Stimulated activated CD4-positive, alpha-beta T cell treated with anti-CD3 and anti-CD28 coated beads, Interleukin-2, amount 100 ng/mL, for 24 hours (primary cell): ENCODE measurements around the gene ZBTB20.

Experiments
- DNase-seq, 2 donors: peaks; one replicate each; pipeline ENCODE4 v3.0.0-alpha.2; 2020

Gene ZBTB20

GRCh38 chr3:114864970-114865369 lies 282.1 kb downstream of the ZBTB20 start:
- no peak for DNase-seq

GRCh38 chr3:114863848-114864247 lies 283.2 kb downstream of the ZBTB20 start:
- DNase-seq: no peak

GRCh38 chr3:114861666-114862065 lies 285.4 kb downstream of the ZBTB20 start:
- no peak for DNase-seq

- no peak for DNase-seq
Measured at GRCh38 chr3:114860531-114860930, 286.6 kb downstream of the ZBTB20 start.

GRCh38 chr3:114858329-114858728 lies 288.8 kb downstream of the ZBTB20 start:
- no peak for DNase-seq

GRCh38 chr3:114857299-114857701 lies 289.8 kb downstream of the ZBTB20 start:
- no peak for DNase-seq

- no peak for DNase-seq
Measured at GRCh38 chr3:114856835-114857234, 290.3 kb downstream of the ZBTB20 start.

- no peak for DNase-seq
Measured at GRCh38 chr3:114855839-114856238, 291.2 kb downstream of the ZBTB20 start.

- DNase-seq: no peak
Measured at GRCh38 chr3:114852966-114853365, 294.1 kb downstream of the ZBTB20 start.

- DNase-seq: no peak
Measured at GRCh38 chr3:114850898-114851297, 296.2 kb downstream of the ZBTB20 start.

GRCh38 chr3:114848643-114849350 lies 298.3 kb downstream of the ZBTB20 start:
- no peak for DNase-seq

GRCh38 chr3:114848082-114848481 lies 299.0 kb downstream of the ZBTB20 start:
- no peak for DNase-seq

GRCh38 chr3:114847564-114847963 lies 299.5 kb downstream of the ZBTB20 start:
- DNase-seq: no peak

GRCh38 chr3:114846779-114847178 lies 300.3 kb downstream of the ZBTB20 start:
- no peak for DNase-seq

- no peak for DNase-seq
Measured at GRCh38 chr3:114846252-114846651, 300.8 kb downstream of the ZBTB20 start.

- DNase-seq: no peak
Measured at GRCh38 chr3:114841515-114841914, 305.6 kb downstream of the ZBTB20 start.

- no peak for DNase-seq
Measured at GRCh38 chr3:114839476-114839875, 307.6 kb downstream of the ZBTB20 start.

- DNase-seq: no peak
Measured at GRCh38 chr3:114838025-114838424, 309.1 kb downstream of the ZBTB20 start.

GRCh38 chr3:114834175-114834940 lies 312.7 kb downstream of the ZBTB20 start:
- no peak for DNase-seq

- no peak for DNase-seq
Measured at GRCh38 chr3:114831861-114832260, 315.2 kb downstream of the ZBTB20 start.

- DNase-seq: no peak
Measured at GRCh38 chr3:114830652-114831051, 316.4 kb downstream of the ZBTB20 start.

GRCh38 chr3:114829783-114830182 lies 317.3 kb downstream of the ZBTB20 start:
- DNase-seq: no peak

GRCh38 chr3:114827495-114827894 lies 319.6 kb downstream of the ZBTB20 start:
- DNase-seq: no peak

- DNase-seq: no peak
Measured at GRCh38 chr3:114824014-114824413, 323.1 kb downstream of the ZBTB20 start.
